Esophagus muscularis mucosa (tissue), 4 donors: ENCODE results near the gene NEU3.

Source experiments
- EP300 ChIP-seq: sonication (generic); formaldehyde crosslinking; IDR thresholded peaks from one replicate; pipeline ENCODE4 v1.6.1; 2017; ENCODE audit warnings: antibody characterized with exemption
- POLR2A ChIP-seq: fragments of 450-650 bp; IDR thresholded peaks from one replicate; pipeline ENCODE4 v1.6.1; 2017; ENCODE audit warnings: antibody characterized with exemption, moderate library complexity, mild to moderate bottlenecking, low read depth
- POLR2AphosphoS5 ChIP-seq, 2 donors: sonication (generic); formaldehyde crosslinking; IDR thresholded peaks; one replicate each; pipeline ENCODE4 v1.6.1; 2017; ENCODE audit warnings: antibody characterized with exemption in 2 of 2
- TF ChIP-seq, protein P1 (sequence below), 3 experiments: fragments of 200-600 bp in 2 of 3; fragments of 450-650 bp in 1 of 3; sonication (generic) in 2 of 3; IDR thresholded peaks; one replicate each; pipeline ENCODE4 v1.5.1; 2017 to 2019; ENCODE audit warnings: antibody characterized with exemption in 3 of 3, mild to moderate bottlenecking in 2 of 3, moderate library complexity in 1 of 3

DNA sequence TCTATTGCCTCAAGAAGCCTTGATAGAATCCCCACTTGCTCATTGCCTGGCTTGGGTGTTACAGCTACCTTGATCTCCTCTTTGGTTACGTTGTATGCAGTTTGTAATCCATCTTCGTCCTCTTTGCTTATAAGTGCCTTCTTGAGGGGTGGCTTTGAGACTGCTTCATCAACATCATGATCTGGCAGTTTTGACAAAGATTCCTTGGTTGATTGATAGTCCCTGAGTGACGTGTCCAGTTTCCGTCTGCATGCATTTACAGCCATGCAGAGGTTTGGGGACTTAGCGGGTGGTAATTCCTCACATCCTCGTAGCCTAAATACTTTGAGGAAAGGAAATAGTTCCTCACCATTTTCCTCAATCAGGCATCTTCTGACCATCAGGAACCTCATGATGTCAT is 23.1 kb downstream of the NEU3 start:
- TF ChIP-seq, protein P1, sequence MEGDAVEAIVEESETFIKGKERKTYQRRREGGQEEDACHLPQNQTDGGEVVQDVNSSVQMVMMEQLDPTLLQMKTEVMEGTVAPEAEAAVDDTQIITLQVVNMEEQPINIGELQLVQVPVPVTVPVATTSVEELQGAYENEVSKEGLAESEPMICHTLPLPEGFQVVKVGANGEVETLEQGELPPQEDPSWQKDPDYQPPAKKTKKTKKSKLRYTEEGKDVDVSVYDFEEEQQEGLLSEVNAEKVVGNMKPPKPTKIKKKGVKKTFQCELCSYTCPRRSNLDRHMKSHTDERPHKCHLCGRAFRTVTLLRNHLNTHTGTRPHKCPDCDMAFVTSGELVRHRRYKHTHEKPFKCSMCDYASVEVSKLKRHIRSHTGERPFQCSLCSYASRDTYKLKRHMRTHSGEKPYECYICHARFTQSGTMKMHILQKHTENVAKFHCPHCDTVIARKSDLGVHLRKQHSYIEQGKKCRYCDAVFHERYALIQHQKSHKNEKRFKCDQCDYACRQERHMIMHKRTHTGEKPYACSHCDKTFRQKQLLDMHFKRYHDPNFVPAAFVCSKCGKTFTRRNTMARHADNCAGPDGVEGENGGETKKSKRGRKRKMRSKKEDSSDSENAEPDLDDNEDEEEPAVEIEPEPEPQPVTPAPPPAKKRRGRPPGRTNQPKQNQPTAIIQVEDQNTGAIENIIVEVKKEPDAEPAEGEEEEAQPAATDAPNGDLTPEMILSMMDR (IDR thresholded peaks at IDR 0.05), result no peak
- TF ChIP-seq POLR2A, result no peak
- no peak for TF ChIP-seq EP300
- TF ChIP-seq POLR2AphosphoS5 (IDR thresholded peaks at IDR 0.05), result no peak
